Astrocyte of the spinal cord (primary cell): Measurements from ENCODE around the gene CYP19A1.

Source experiments
- DNase-seq: peaks from one replicate; pipeline ENCODE4 v3.0.0; 2011; ENCODE audit warnings: low read depth, low spot score
- H3K4me3 ChIP-seq: 2 replicates; pipeline ENCODE4 v1.5.1; 2011; ENCODE audit warnings: low read depth, mild to moderate bottlenecking, low read length, moderate library complexity
- CTCF ChIP-seq: IDR thresholded peaks from 2 replicates; pipeline ENCODE4 v1.5.1; 2012; ENCODE audit warnings: low read depth, mild to moderate bottlenecking, low read length, inconsistent platforms
- in situ Hi-C: cut with HindIII; loops from 2 replicates; pipeline ENCODE4 v1.10.0; 2017; ENCODE audit warnings: low sequenced_read_pairs

Gene CYP19A1

GRCh38 chr15:51380999-51381806 lies 42.8 kb upstream of the CYP19A1 start:
- peak; percentile 90 for TF ChIP-seq CTCF
- H3K4me3 ChIP-seq = no peak overlapping the region
- DNase-seq = peak; percentile 59
- in situ Hi-C loops = no loop called here

- no peak for TF ChIP-seq CTCF
- DNase-seq = no peak
- H3K4me3 ChIP-seq = no peak overlapping the region
- in situ Hi-C loops = no loop called here
These were observed 41.0 kb upstream of the CYP19A1 start for GRCh38 chr15:51379390-51379789.

- in situ Hi-C loops = no loop called here
- no peak for TF ChIP-seq CTCF
- no peak for DNase-seq
- H3K4me3 ChIP-seq = no peak overlapping the region
These were observed 40.0 kb upstream of the CYP19A1 start for GRCh38 chr15:51378406-51378805.

- in situ Hi-C loops = no loop called here
- DNase-seq = peak; percentile 47
- TF ChIP-seq CTCF = no peak
- no peak overlapping the region for H3K4me3 ChIP-seq
These were observed 38.8 kb upstream of the CYP19A1 start for GRCh38 chr15:51377038-51377786.

GRCh38 chr15:51375966-51376640 lies 37.7 kb upstream of the CYP19A1 start:
- no peak overlapping the region for H3K4me3 ChIP-seq
- peak; percentile 43 for DNase-seq
- no peak for TF ChIP-seq CTCF
- in situ Hi-C loops = no loop called here

GRCh38 chr15:51374131-51374530 lies 35.7 kb upstream of the CYP19A1 start:
- in situ Hi-C loops = no loop called here
- TF ChIP-seq CTCF = no peak
- no peak overlapping the region for H3K4me3 ChIP-seq
- no peak for DNase-seq
